ENCODE measurements around the gene SMARCC2. TPM values are rescaled to one million over a fixed set of nuclear protein-coding genes. Genes with fewer than 3 reads are reported as not detected.
"Not testable (repeated sequence)": the region's sequence is repeated elsewhere in the genome, so short reads cannot be mapped to it uniquely, and the experiment has no call there.

The SMARCC2 gene
- total RNA-seq, 1 donor from 2014 or later: 136 TPM

- intact Hi-C loops (cut with micrococcal nuclease): no loop called here
These were observed 29.6 kb downstream of the SMARCC2 start for GRCh38 chr12:56159482-56160192.

GRCh38 chr12:56158926-56159461 is 30.3 kb downstream of the SMARCC2 start:
- Mint-ChIP-seq H3K27me3 (no peaks in the 10 kb centered on the region), H3K27ac (peak overlapping the region; percentile 95), H3K4me3 (peak overlapping the region; percentile 94), H3K4me1 (peaks cover 47% of the 10 kb centered on the region), H3K36me3 (ENCODE audit: low read depth) (peaks cover 68% of the 10 kb centered on the region), H3K9me3 (no peaks in the 10 kb centered on the region)
- ATAC-seq (ENCODE audit: low read depth) (no peak), DNase-seq (no peak)
- CTCF ChIA-PET: interaction anchor here (1.1 to 2.0 kb wide), 4 partner anchors 28 to 40 kb away, joined by 4 to 13 read pairs (median 6); partner anchors contain the start of gene SMARCC2
- intact Hi-C loops (cut with micrococcal nuclease): loop anchor here (1.0 kb wide), 5 partner anchors 31 to 186 kb away; partner anchors contain the start of genes RNF41 and ZC3H10
- POLR2A ChIA-PET: interaction anchor here (0.5 to 4.3 kb wide), 13 partner anchors 12 to 175 kb away, joined by 3 to 67 read pairs (median 6); partner anchors contain the start of genes ESYT1, PA2G4, PAN2 and RNF41
- TF ChIP-seq CTCF (IDR thresholded peaks at IDR 0.05): no peak

More at GRCh38 chr12:56159482-56160192, 29.6 kb downstream of the SMARCC2 start:
- ATAC-seq (ENCODE audit: low read depth) (no peak), DNase-seq (no peak)
- H3K36me3 Mint-ChIP-seq (ENCODE audit: low read depth): peaks cover 75% of the 10 kb centered on the region
- H3K27me3 Mint-ChIP-seq: no peaks in the 10 kb centered on the region
- peaks cover 47% of the 10 kb centered on the region for H3K4me1 Mint-ChIP-seq
- ChIA-PET CTCF (interaction anchor here (1.1 to 2.0 kb wide), 4 partner anchors 28 to 41 kb away, joined by 4 to 13 read pairs (median 6); partner anchors contain the start of gene SMARCC2), POLR2A (interaction anchor here (0.5 to 4.3 kb wide), 13 partner anchors 13 to 174 kb away, joined by 3 to 67 read pairs (median 6); partner anchors contain the start of genes ESYT1, PA2G4, PAN2 and RNF41)
- peak overlapping the region; percentile 95 for H3K27ac Mint-ChIP-seq
- no peaks in the 10 kb centered on the region for H3K9me3 Mint-ChIP-seq
- peak overlapping the region; percentile 94 for H3K4me3 Mint-ChIP-seq
- no peak for TF ChIP-seq CTCF (IDR thresholded peaks at IDR 0.05)

GRCh38 chr12:56158029-56158925 is 31.0 kb downstream of the SMARCC2 start, which contains the start of gene MYL6:
Gene MYL6, plus strand, starts transcription at chr12:56158359. Its CDS starts 43 bp downstream, at chr12:56158402.
- peak within 1 kb of the TSS; percentile 94 for H3K4me3 Mint-ChIP-seq
- intact Hi-C loops (cut with micrococcal nuclease): loop anchor here (1.0 kb wide), 5 partner anchors 32 to 185 kb away; partner anchors contain the start of genes RNF41 and ZC3H10
- peaks cover 48% of the 10 kb centered on the region for H3K4me1 Mint-ChIP-seq
- ChIA-PET POLR2A (interaction anchor here (0.7 to 4.3 kb wide), 12 partner anchors 17 to 176 kb away, joined by 3 to 67 read pairs (median 5); partner anchors contain the start of genes CNPY2, ESYT1, PA2G4 and PAN2), CTCF (interaction anchor here (1.0 to 2.0 kb wide), 5 partner anchors 29 to 184 kb away, joined by 3 to 13 read pairs (median 5); partner anchors contain the start of genes RAB5B and SMARCC2)
- H3K27ac Mint-ChIP-seq: peak within 1 kb of the TSS; percentile 95
- TF ChIP-seq CTCF (IDR thresholded peaks at IDR 0.05): no peak
- DNase-seq (peak; percentile 70), ATAC-seq (ENCODE audit: low read depth) (peak; percentile 86)
- no peaks in the 10 kb centered on the region for H3K27me3 Mint-ChIP-seq
- no peaks in the 10 kb centered on the region for H3K9me3 Mint-ChIP-seq
- peaks cover 61% of the 10 kb centered on the region for H3K36me3 Mint-ChIP-seq (ENCODE audit: low read depth)

GRCh38 chr12:56157201-56158028 is 31.9 kb downstream of the SMARCC2 start:
- H3K27ac Mint-ChIP-seq: peak overlapping the region; percentile 95
- peaks cover 55% of the 10 kb centered on the region for H3K36me3 Mint-ChIP-seq (ENCODE audit: low read depth)
- CTCF ChIA-PET: interaction anchor here (1.0 kb wide), 1 partner anchor 183 kb away, joined by 3 read pairs; the partner anchor contains the start of gene RAB5B
- no peak for TF ChIP-seq CTCF (IDR thresholded peaks at IDR 0.05)
- H3K27me3 Mint-ChIP-seq: no peaks in the 10 kb centered on the region
- POLR2A ChIA-PET: interaction anchor here (0.7 to 4.3 kb wide), 11 partner anchors 15 to 568 kb away, joined by 3 to 67 read pairs (median 5); partner anchors contain the start of genes ESYT1, NACA, RNF41 and SMARCC2
- peak overlapping the region; percentile 94 for H3K4me3 Mint-ChIP-seq
- peaks cover 57% of the 10 kb centered on the region for H3K4me1 Mint-ChIP-seq
- intact Hi-C loops (cut with micrococcal nuclease): loop anchor here (1.0 kb wide), 5 partner anchors 31 to 184 kb away; partner anchors contain the start of genes RNF41 and ZC3H10
- ATAC-seq (ENCODE audit: low read depth) (peak; percentile 63), DNase-seq (peak; percentile 61)
- no peaks in the 10 kb centered on the region for H3K9me3 Mint-ChIP-seq

GRCh38 chr12:56156464-56157200 is 32.7 kb downstream of the SMARCC2 start:
- CTCF ChIA-PET; ATAC-seq (ENCODE audit: low read depth); intact Hi-C loops (cut with micrococcal nuclease); H3K27me3 Mint-ChIP-seq; H3K9me3 Mint-ChIP-seq; DNase-seq: not testable (repeated sequence)
- POLR2A ChIA-PET: interaction anchor here (0.5 to 4.3 kb wide), 14 partner anchors 14 to 1457 kb away, joined by 3 to 67 read pairs (median 4); partner anchors contain the start of genes ESYT1, NACA, RNF41 and RPL41
- H3K4me3 Mint-ChIP-seq: peak overlapping the region; percentile 94
- H3K36me3 Mint-ChIP-seq (ENCODE audit: low read depth): peaks cover 55% of the 10 kb centered on the region
- H3K4me1 Mint-ChIP-seq: peaks cover 60% of the 10 kb centered on the region
- peak overlapping the region; percentile 95 for H3K27ac Mint-ChIP-seq
